ENCODE results near the gene KRTAP5-9. TPM values are rescaled to one million over a fixed set of nuclear protein-coding genes. Genes with fewer than 3 reads are reported as not detected.

The KRTAP5-9 gene
- total and polyA plus RNA-seq, 9 of the 15 experiments (the other 6 are each of a cell fraction or from before 2014, with no cell fraction given) = not detected

DNA sequence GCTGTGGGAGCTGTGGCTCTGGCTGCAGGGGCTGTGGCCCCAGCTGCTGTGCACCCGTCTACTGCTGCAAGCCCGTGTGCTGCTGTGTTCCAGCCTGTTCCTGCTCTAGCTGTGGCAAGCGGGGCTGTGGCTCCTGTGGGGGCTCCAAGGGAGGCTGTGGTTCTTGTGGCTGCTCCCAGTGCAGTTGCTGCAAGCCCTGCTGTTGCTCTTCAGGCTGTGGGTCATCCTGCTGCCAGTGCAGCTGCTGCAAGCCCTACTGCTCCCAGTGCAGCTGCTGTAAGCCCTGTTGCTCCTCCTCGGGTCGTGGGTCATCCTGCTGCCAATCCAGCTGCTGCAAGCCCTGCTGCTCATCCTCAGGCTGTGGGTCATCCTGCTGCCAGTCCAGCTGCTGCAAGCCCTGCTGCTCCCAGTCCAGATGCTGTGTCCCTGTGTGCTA lies 514 bp downstream of the KRTAP5-9 start:
- H3K9ac ChIP-seq (ENCODE audit: insufficient read depth in 1 of 2, low read depth in 2 of 2, low read length in 2 of 2) = no peak overlapping the region
- POLR2A ChIA-PET = interaction anchor here (2.3 kb wide), 1 partner anchor 11 kb away, joined by 5 read pairs; the partner anchor contains the start of gene KRTAP5-8
- no peak for DNase-seq (ENCODE audit: extremely low read depth in 1 of 4, low spot score in 3 of 4)
- H2AFZ ChIP-seq (ENCODE audit: low read depth, low read length) = no peak overlapping the region
- in situ Hi-C loops (cut with MboI) = no loop called here
- H3K79me2 ChIP-seq (ENCODE audit: control insufficient read depth, insufficient read depth, low read length) = no peaks in the 10 kb centered on the region
- CTCF ChIA-PET (ENCODE audit: low intra/inter-chr PET ratio) = no interaction called here
- no peak overlapping the region for H3K27ac ChIP-seq (ENCODE audit: extremely low read depth, low read depth, low read length)
- H3K4me1 ChIP-seq (replicated peaks in 1 of 2; ENCODE audit: control insufficient read depth in 2 of 2, insufficient read depth in 2 of 2, low read length in 2 of 2) = 0 out of 5 replicates have a peak, but pooled peaks cover 0 to 4% of the 10 kb centered on the region in 2 experiments
- no peaks in the 10 kb centered on the region for H3K9me3 ChIP-seq (replicated peaks; ENCODE audit: control insufficient read depth, insufficient read depth, low read depth, low read length)
- H3K4me2 ChIP-seq (ENCODE audit: insufficient read depth, low read length) = no peak overlapping the region
- H3K36me3 ChIP-seq (ENCODE audit: control insufficient read depth, insufficient read depth, low read length) = no peaks in the 10 kb centered on the region
- no TSS peak for BruUV-seq (replicated peaks)
- no peak for TF ChIP-seq NFYB (IDR thresholded peaks at IDR 0.05; ENCODE audit: extremely low read depth, insufficient read length)
- TF ChIP-seq RCOR1 (IDR thresholded peaks at IDR 0.05; ENCODE audit: borderline replicate concordance in 1 of 2, low read depth in 2 of 2, low read length in 2 of 2) = no peak
- TF ChIP-seq ZNF280B (CRISPR knock-in tag; IDR thresholded peaks at IDR 0.05) = no peak
- no peak for TF ChIP-seq HNRNPLL (IDR thresholded peaks at IDR 0.05; ENCODE audit: low read depth, low read length, poor library complexity, severe bottlenecking)
- TF ChIP-seq PRPF4 (IDR thresholded peaks at IDR 0.05; ENCODE audit: insufficient read depth, low read depth, low read length, poor library complexity, severe bottlenecking) = no peak
- no peak for TF ChIP-seq ZSCAN32 (CRISPR knock-in tag; IDR thresholded peaks at IDR 0.05)
- no peak for TF ChIP-seq NCOR1 (IDR thresholded peaks at IDR 0.05)
- TF ChIP-seq RB1 (IDR thresholded peaks at IDR 0.05; ENCODE audit: low read depth) = no peak
- TF ChIP-seq CBX1 (IDR thresholded peaks at IDR 0.05; ENCODE audit: low read depth) = no peak
- TF ChIP-seq MAFF (IDR thresholded peaks at IDR 0.05; ENCODE audit: low read length) = no peak
- no peak for TF ChIP-seq U2AF2 (optimal IDR thresholded peaks at IDR 0.05; ENCODE audit: low read depth, low read length)
- WGBS (ENCODE audit: insufficient coverage, low coverage, missing lambda C conversion rate) = 0% methylated on average over 5 of the region's 5 CpGs
- no peak for ATAC-seq
- no peaks in the 10 kb centered on the region for H4K20me1 ChIP-seq (replicated peaks; ENCODE audit: control insufficient read depth, insufficient read depth, low read length)
- FAIRE-seq = no peak
- intact Hi-C loops (cut with micrococcal nuclease) = no loop called here
- H3K4me3 ChIP-seq = no peak overlapping the region
- H3K9me1 ChIP-seq (ENCODE audit: control insufficient read depth, insufficient read depth, low read length) = no peaks in the 10 kb centered on the region
- peaks cover 23 to 59% of the 10 kb centered on the region in 2 experiments for H3K27me3 ChIP-seq (ENCODE audit: control insufficient read depth in 2 of 2, insufficient read depth in 2 of 2, low read length in 2 of 2)
